Nephron progenitor cell (in vitro differentiated cells): ENCODE data around the gene CCL20.

Source experiments
- DNase-seq: peaks from one replicate; pipeline ENCODE4 v3.0.0; 2021
- H3K27ac Mint-ChIP-seq: 2 replicates; pipeline ENCODE4 v1.8.0; 2021; ENCODE audit warnings: mild to moderate bottlenecking, moderate library complexity, mixed read lengths
- H3K27me3 Mint-ChIP-seq: 2 replicates; pipeline ENCODE4 v1.8.0; 2021; ENCODE audit warnings: mild to moderate bottlenecking, low read depth, mixed read lengths; ENCODE audit not compliant: poor library complexity
- H3K36me3 Mint-ChIP-seq: 2 replicates; pipeline ENCODE4 v1.8.0; 2021; ENCODE audit warnings: low read depth, mixed read lengths
- H3K4me1 Mint-ChIP-seq: 2 replicates; pipeline ENCODE4 v1.8.0; 2021; ENCODE audit warnings: mixed read lengths
- H3K4me3 Mint-ChIP-seq: 2 replicates; pipeline ENCODE4 v1.8.0; 2021; ENCODE audit warnings: mild to moderate bottlenecking, moderate library complexity, mixed read lengths
- H3K9me3 Mint-ChIP-seq: 2 replicates; pipeline ENCODE4 v1.8.0; 2021; ENCODE audit warnings: mild to moderate bottlenecking, moderate library complexity, mixed read lengths
- CTCF ChIP-seq: fragments of 200-600 bp; sonication (generic); IDR thresholded peaks from 2 replicates; pipeline ENCODE4 v1.5.0; 2021; ENCODE audit warnings: antibody characterized with exemption

Gene CCL20, protein sequence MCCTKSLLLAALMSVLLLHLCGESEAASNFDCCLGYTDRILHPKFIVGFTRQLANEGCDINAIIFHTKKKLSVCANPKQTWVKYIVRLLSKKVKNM

DNA sequence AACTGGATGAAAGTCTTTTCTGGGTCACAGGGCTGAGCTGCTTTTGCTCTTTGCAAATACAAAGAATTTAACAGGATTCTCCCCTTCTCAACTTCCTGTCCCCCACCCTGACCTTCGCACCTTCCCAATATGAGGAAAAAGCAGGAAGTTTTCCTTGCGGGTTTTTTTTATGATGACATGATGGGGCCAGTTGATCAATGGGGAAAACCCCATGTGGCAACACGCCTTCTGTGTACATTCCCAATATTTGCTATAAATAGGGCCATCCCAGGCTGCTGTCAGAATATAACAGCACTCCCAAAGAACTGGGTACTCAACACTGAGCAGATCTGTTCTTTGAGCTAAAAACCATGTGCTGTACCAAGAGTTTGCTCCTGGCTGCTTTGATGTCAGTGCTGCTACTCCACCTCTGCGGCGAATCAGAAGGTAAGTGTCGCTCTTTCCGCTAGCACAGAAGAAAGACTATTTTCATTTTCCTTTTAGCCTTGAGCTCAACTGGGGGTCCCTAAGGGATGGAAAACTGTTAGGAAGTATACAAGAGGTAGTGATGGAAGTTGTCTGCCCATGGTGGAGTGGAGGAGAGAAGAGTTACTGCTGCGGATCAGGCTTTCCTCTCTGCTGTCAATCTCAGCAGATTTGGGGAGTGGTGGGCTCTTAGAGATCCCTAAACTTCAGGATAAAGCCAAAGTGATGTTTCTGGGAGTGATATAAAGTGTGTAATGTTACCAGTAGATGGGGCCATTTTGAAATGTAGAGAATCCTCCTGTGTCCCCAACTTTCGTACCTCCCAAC, at the start of gene CCL20:
Gene CCL20 (plus strand): TSS at position 281 of the 792 bp plus-strand sequence. CDS start 70 bp downstream, at position 351.
- Mint-ChIP-seq H3K4me3 (no peak within 1 kb of the TSS), H3K9me3 (no peaks in the 10 kb centered on the region), H3K4me1 (no peaks in the 10 kb centered on the region), H3K36me3 (no peaks in the 10 kb centered on the region), H3K27ac (no peak within 1 kb of the TSS), H3K27me3 (peaks cover 5% of the 10 kb centered on the region)
- no peak for DNase-seq
- no peak for TF ChIP-seq CTCF

- TF ChIP-seq CTCF: no peak
- DNase-seq: no peak
- no peaks in the 10 kb centered on the region for H3K9me3 Mint-ChIP-seq
- peaks cover 6% of the 10 kb centered on the region for H3K4me1 Mint-ChIP-seq
- no peak overlapping the region for H3K27ac Mint-ChIP-seq
- no peaks in the 10 kb centered on the region for H3K36me3 Mint-ChIP-seq
- H3K27me3 Mint-ChIP-seq: peaks cover 14% of the 10 kb centered on the region
- no peak overlapping the region for H3K4me3 Mint-ChIP-seq
These were observed 47.8 kb upstream of the CCL20 start for GRCh38 chr2:227765788-227766372.

DNA sequence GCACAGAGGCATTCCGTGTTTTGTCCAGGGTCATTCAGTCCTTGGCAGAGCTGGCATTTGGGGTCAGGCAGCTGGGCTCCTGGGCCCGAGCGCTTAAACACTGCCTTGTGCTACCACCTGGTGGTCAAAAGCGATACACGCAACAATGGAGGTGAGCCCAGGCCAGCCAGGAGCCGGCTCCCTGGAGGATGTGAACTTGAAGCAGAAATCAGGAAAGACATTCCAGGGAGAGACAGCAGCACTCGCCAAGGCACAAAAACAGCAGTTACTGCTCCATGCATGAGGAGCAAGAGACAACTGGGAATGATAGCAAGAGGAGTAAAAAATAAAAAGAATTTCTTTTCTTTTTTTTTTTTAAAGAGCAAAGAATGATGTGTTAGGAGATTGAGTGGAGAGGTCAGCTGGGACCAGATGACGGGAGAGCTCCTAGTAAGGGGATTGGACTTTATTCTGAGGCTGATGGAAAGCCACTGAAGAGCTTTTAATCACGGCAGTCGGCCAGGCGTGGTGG, 47.2 kb upstream of the CCL20 start:
- peak; percentile 87 for TF ChIP-seq CTCF
- Mint-ChIP-seq H3K36me3 (no peaks in the 10 kb centered on the region), H3K27me3 (peaks cover 14% of the 10 kb centered on the region), H3K4me1 (peaks cover 4% of the 10 kb centered on the region), H3K4me3 (no peak overlapping the region), H3K9me3 (no peaks in the 10 kb centered on the region), H3K27ac (no peak overlapping the region)
- peak; percentile 79 for DNase-seq

- Mint-ChIP-seq H3K9me3 (no peaks in the 10 kb centered on the region), H3K27me3 (peaks cover 14% of the 10 kb centered on the region), H3K27ac (no peak overlapping the region), H3K4me1 (peaks cover 5% of the 10 kb centered on the region), H3K4me3 (no peak overlapping the region), H3K36me3 (no peaks in the 10 kb centered on the region)
- no peak for DNase-seq
- no peak for TF ChIP-seq CTCF
These were observed 45.8 kb upstream of the CCL20 start for GRCh38 chr2:227767830-227768229.

DNA sequence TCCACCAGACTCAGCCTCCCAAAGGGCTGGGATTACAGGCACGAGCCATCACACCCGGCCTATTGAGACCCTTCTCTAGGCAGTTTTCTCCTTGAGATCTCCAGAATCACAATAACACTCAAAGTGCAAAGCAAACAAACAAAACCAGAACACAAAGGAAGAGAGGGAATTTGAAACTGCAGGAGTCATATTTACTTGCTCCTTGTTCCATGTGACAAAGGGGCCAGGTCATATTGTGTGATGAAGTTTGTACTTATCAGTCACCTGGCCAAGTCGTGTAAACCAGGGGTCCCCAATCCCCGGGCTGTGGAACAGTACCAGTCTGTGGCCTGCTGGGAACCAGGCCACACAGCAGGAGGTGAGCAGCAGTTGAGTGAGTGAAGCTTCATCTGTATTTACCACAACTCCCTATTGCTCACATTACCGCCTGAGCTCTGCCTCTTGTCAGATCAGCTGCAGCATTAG, 41.4 kb upstream of the CCL20 start:
- Mint-ChIP-seq H3K9me3 (no peaks in the 10 kb centered on the region), H3K4me1 (peaks cover 5% of the 10 kb centered on the region), H3K27ac (no peak overlapping the region), H3K27me3 (peaks cover 13% of the 10 kb centered on the region), H3K36me3 (no peaks in the 10 kb centered on the region), H3K4me3 (no peak overlapping the region)
- DNase-seq: no peak
- no peak for TF ChIP-seq CTCF
